ENCODE measurements around the gene HDAC4.
"Not testable (repeated sequence)": the region's sequence is repeated elsewhere in the genome, so short reads cannot be mapped to it uniquely, and the experiment has no call there.

Gene HDAC4

DNA sequence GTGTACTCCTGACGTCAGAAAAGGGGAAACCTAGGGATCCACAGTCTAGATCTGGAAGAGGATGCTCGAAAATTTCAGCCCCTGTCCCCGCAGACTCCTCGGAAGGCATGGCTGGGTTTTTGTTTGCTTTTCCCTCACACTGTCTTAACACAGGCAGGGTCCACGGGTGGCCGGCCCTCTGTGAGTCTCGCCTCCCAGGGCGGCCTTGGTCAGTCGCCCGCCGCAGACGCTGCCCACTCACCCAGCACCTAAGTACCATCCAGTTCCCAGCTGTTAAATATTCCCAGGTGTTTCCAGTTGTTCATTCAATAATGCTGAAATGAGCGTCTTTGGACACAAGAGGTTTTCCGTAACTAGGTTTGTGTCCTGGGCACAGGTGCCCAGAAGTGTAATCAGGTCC, 359.8 kb downstream of the HDAC4 start:
- H3K27me3 ChIP-seq = no peaks in the 10 kb centered on the region
- no peak overlapping the region for H3K27ac ChIP-seq
- TF ChIP-seq, protein P1, sequence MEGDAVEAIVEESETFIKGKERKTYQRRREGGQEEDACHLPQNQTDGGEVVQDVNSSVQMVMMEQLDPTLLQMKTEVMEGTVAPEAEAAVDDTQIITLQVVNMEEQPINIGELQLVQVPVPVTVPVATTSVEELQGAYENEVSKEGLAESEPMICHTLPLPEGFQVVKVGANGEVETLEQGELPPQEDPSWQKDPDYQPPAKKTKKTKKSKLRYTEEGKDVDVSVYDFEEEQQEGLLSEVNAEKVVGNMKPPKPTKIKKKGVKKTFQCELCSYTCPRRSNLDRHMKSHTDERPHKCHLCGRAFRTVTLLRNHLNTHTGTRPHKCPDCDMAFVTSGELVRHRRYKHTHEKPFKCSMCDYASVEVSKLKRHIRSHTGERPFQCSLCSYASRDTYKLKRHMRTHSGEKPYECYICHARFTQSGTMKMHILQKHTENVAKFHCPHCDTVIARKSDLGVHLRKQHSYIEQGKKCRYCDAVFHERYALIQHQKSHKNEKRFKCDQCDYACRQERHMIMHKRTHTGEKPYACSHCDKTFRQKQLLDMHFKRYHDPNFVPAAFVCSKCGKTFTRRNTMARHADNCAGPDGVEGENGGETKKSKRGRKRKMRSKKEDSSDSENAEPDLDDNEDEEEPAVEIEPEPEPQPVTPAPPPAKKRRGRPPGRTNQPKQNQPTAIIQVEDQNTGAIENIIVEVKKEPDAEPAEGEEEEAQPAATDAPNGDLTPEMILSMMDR (IDR thresholded peaks at IDR 0.05) = no peak
- H3K9me3 ChIP-seq = no peaks in the 10 kb centered on the region
- H3K4me1 ChIP-seq (ENCODE audit: control insufficient read depth in 1 of 2, insufficient read depth in 1 of 2, low read depth in 1 of 2, low read length in 1 of 2) = no peaks in the 10 kb centered on the region
- no peaks in the 10 kb centered on the region for H3K36me3 ChIP-seq
- no peak overlapping the region for H3K4me3 ChIP-seq (ENCODE audit: low read depth in 1 of 2, low read length in 1 of 2)

DNA sequence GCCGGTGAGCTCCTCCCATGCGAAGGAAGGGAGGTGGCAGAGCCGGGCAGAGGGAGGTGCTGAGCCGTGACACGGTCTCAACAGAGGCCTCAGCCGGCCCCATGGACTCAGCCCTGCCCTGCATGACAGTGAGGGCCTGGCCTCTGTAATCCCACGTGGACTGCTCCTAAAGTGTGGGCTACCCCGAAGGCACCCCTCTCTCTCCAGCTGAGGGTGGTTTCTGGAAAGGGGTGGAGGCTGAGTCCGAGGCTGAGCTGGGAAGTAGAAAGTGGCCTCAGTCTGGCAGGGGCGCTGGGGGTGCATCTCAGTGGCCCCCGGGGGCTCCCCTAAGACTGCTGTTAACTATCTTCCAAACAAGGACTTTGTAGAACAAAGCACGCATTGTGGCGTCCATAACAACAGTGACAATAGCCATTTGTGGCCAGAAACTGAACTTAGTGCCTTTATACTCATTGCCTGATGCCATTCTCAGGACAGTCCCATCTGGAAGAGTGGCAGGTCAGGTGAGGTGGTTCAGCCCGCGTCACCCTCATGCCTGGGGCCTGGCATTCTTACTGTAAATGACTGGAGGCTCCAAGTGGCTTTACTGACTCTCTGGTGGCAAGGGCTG, 360.6 kb downstream of the HDAC4 start:
- TF ChIP-seq, protein P1 (IDR thresholded peaks at IDR 0.05) = no peak
- Histone ChIP-seq H3K27me3 (no peaks in the 10 kb centered on the region), H3K27ac (no peak overlapping the region), H3K36me3 (no peaks in the 10 kb centered on the region), H3K9me3 (no peaks in the 10 kb centered on the region), H3K4me3 (ENCODE audit: low read depth in 1 of 2, low read length in 1 of 2) (no peak overlapping the region), H3K4me1 (ENCODE audit: control insufficient read depth in 1 of 2, insufficient read depth in 1 of 2, low read depth in 1 of 2, low read length in 1 of 2) (peaks cover 0 to under 1% of the 10 kb centered on the region in 2 experiments)

DNA sequence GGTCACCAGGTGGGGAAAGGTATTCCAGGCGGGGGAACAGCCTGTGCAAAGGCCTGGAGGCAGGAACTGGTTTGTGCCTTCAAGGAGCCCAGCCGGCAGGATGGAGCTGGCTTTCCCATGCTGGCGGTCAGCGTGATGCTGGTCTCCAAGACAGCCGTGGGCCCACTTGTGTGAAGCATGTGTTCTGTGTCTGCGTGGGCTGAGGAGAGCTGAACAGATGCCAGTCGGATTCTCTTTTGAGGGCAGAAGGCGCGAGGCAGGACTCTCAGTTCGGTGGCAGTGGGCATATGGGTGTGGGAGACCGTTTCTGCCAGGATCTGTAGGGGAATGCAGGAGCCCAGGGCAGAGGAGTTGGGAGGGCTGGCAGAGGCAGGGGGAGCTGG, 361.4 kb downstream of the HDAC4 start:
- H3K27ac ChIP-seq = no peak overlapping the region
- peaks cover 0 to 3% of the 10 kb centered on the region in 2 experiments for H3K4me1 ChIP-seq (ENCODE audit: control insufficient read depth in 1 of 2, insufficient read depth in 1 of 2, low read depth in 1 of 2, low read length in 1 of 2)
- H3K27me3 ChIP-seq = no peaks in the 10 kb centered on the region
- H3K4me3 ChIP-seq (ENCODE audit: low read depth in 1 of 2, low read length in 1 of 2) = no peak overlapping the region
- H3K9me3 ChIP-seq = no peaks in the 10 kb centered on the region
- TF ChIP-seq, protein P1 (IDR thresholded peaks at IDR 0.05) = no peak
- no peaks in the 10 kb centered on the region for H3K36me3 ChIP-seq

DNA sequence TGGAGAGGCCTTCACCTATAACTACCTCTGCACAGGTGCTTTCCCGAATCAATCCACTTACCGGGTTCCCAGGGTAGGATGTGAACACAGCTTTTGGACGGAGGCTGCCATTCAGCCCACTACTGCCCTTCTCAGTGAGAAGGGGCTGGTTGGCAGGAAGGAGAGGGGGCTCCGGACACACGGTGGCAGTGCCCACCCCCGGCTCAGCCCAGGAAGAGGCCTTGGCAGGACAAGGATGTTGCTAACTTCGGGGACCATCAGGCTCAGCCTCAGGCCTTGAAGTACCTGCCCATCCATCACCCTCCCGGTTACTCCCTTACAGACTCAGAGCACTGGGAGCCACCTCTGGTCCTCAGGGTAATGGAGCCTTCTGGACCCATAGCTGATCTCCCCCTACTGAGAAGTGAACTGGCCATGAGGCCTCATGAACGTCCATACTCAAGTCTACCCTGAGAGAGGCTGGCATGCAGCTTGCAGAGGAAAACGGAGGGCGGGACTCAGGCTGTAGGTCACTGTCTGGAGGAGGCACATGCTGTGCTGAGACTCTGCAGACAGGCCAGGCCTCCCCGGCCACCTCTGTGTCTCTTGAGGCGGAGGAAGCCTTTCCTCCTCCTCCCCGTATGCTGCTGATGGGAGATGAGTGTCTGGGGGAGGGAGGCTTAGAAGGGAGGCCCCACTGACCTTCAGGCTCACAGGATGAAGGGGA, 361.9 kb downstream of the HDAC4 start:
- Histone ChIP-seq H3K36me3 (no peaks in the 10 kb centered on the region), H3K4me1 (ENCODE audit: control insufficient read depth in 1 of 2, insufficient read depth in 1 of 2, low read depth in 1 of 2, low read length in 1 of 2) (peaks cover 0 to 3% of the 10 kb centered on the region in 2 experiments), H3K4me3 (ENCODE audit: low read depth in 1 of 2, low read length in 1 of 2) (no peak overlapping the region), H3K27ac (no peak overlapping the region), H3K9me3 (no peaks in the 10 kb centered on the region), H3K27me3 (peaks cover 3% of the 10 kb centered on the region)
- TF ChIP-seq, protein P1 (IDR thresholded peaks at IDR 0.05) = no peak

DNA sequence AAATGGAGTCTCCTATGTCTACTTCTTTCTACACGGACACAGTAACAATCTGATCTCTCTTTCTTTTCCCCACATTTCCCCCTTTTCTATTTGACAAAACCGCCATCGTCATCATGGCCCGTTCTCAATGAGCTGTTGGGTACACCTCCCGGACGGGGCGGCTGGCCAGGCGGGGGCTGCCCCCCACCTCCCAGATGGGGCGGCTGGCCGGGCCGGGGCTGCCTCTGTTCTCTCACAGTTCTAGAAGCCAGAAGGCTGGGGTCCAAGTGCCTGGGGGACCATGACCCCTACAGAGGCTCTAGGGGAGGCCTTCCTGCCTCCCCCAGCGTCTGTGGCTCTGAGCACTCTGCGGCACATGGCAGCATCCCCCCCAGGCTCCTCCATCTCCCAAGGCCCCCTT, 362.5 kb downstream of the HDAC4 start:
- not testable (repeated sequence) for H3K27ac ChIP-seq; H3K9me3 ChIP-seq; H3K4me1 ChIP-seq (ENCODE audit: control insufficient read depth in 1 of 2, insufficient read depth in 1 of 2, low read depth in 1 of 2, low read length in 1 of 2); H3K36me3 ChIP-seq; H3K27me3 ChIP-seq; H3K4me3 ChIP-seq (ENCODE audit: low read depth in 1 of 2, low read length in 1 of 2)

DNA sequence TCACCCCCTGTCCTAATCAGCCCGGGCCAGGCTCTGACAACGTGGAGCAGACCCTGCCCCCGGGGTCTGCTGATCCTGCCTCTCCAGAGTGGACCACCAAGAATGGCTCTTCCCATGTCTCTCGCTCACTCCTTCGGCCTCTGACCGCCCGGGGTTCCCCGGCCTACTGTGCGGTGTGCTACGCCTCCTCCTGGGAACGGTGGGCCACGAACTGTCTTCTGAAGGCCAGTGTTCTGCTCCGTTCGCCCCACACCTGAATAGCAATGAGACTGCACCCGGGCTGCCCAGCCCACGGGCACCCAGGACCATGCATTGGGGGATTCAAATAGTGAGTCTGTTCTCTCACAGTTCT, 363.3 kb downstream of the HDAC4 start:
- Histone ChIP-seq H3K27ac (no peak overlapping the region), H3K4me1 (ENCODE audit: control insufficient read depth in 1 of 2, insufficient read depth in 1 of 2, low read depth in 1 of 2, low read length in 1 of 2) (peaks cover 0 to 3% of the 10 kb centered on the region in 2 experiments), H3K36me3 (no peaks in the 10 kb centered on the region), H3K4me3 (ENCODE audit: low read depth in 1 of 2, low read length in 1 of 2) (no peak overlapping the region), H3K27me3 (peaks cover 17% of the 10 kb centered on the region), H3K9me3 (no peaks in the 10 kb centered on the region)
- TF ChIP-seq, protein P1 (IDR thresholded peaks at IDR 0.05) = no peak
